GM13977 (cell line): Measurements from ENCODE around the gene FAF2.
"Not testable (repeated sequence)": the region's sequence is repeated elsewhere in the genome, so short reads cannot be mapped to it uniquely, and the experiment has no call there.

Experiments
- DNase-seq: peaks from one replicate; pipeline ENCODE4 v3.0.0; 2012; ENCODE audit warnings: low spot score
- in situ Hi-C: fragments of 300-500 bp; cut with MboI; formaldehyde crosslinking; loops from one replicate; pipeline ENCODE4 v1.12.0; 2022; ENCODE audit warnings: low sequenced_read_pairs, low pct_unique_long_range_greater_than_20kb, mixed read lengths, inconsistent platforms; ENCODE audit not compliant: unreplicated experiment
- TF ChIP-seq, protein P1 (sequence below): IDR thresholded peaks from 2 replicates; pipeline ENCODE4 v1.5.1; 2012; ENCODE audit warnings: mild to moderate bottlenecking, control low read depth; ENCODE audit not compliant: insufficient read depth; ENCODE audit errors: extremely low read depth, missing control alignments

Gene FAF2

DNA sequence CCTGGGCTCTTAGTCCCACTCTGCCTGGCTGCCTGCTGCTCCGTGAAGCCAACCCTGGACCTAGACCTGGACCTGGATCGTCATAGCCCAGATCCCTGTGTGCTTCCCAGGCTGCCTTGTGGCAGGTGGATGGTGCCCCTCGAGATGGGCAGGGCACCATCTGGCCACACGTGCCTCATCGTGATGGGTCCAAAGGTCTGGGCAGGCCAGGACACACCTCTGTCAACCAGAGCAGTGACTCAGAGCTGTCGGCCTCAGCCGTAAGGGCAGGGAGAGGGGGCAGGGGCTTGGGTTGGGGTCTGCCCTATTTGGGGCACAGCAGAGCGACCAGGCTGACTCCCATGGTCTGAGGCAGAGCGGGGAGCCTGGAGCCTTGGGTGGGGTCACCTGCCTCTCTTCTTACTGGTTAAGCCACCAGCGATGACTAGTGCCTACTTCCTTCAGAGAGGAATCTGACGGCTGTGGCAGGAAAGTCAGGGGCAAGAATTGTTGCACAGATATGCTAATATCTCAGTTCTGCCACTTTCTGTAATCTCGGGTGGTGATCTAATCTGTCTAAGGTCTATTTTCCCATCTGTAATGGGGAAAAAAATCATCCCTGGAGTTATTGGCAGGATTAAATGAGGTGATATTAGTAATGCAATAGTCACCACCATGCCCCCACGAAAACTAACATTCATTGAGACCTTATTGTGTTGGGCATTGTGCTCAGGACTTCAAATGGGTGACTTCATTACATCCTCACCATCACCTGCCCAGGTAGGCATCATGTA is 97.7 kb downstream of the FAF2 start:
- in situ Hi-C loops, result no loop called here

DNA sequence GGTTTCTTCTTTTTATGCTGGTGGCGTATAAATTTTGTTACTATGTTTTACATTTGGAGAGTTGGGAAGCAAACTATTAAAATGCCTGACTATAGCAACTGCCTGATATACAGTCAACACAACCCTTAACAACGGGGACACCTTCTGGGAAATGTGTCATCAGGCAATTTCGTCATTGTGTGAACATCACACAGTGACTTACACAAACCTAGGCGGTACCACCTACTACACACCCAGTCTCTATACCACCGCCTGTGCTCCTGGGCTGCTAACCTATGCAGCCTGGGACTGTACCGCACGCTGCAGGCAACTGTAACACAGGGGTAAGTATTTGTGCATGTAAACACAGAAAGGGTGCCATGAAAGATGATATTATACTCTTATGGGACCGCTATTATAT is 99.6 kb downstream of the FAF2 start:
- no peak for DNase-seq
- TF ChIP-seq, protein P1, sequence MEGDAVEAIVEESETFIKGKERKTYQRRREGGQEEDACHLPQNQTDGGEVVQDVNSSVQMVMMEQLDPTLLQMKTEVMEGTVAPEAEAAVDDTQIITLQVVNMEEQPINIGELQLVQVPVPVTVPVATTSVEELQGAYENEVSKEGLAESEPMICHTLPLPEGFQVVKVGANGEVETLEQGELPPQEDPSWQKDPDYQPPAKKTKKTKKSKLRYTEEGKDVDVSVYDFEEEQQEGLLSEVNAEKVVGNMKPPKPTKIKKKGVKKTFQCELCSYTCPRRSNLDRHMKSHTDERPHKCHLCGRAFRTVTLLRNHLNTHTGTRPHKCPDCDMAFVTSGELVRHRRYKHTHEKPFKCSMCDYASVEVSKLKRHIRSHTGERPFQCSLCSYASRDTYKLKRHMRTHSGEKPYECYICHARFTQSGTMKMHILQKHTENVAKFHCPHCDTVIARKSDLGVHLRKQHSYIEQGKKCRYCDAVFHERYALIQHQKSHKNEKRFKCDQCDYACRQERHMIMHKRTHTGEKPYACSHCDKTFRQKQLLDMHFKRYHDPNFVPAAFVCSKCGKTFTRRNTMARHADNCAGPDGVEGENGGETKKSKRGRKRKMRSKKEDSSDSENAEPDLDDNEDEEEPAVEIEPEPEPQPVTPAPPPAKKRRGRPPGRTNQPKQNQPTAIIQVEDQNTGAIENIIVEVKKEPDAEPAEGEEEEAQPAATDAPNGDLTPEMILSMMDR, result no peak
- in situ Hi-C loops, result no loop called here

More for the DNA sequence above, 97.7 kb downstream of the FAF2 start:
- TF ChIP-seq, protein P1, result no peak
- DNase-seq, result no peak

DNA sequence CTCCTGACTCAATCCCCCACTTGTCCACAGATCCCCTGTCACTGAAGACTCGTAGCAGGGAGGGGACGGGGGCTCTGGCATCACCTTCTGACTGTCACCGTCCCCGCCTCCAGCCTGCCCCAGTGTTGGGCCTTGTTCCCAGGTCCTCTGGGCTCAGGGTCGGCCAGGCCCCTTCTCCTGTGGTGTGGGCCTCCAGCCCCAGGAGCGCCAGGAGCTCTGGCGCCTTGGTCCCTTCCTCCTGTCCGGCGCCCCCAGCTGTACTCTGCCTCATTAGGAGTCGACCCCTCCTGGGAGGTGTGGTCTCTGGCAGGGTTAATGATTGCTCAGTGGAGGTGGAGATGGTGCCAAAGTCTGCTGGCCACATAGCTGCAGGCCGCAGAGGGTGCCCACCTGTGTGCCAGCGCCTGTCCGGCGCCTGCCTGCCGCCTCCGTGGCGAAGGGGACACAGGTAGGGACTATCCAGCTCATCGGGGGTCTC is 100.8 kb downstream of the FAF2 start, which contains the start of gene CDHR2:
Gene CDHR2 (plus strand): TSS at position 376 of the 478 bp plus-strand sequence. CDS start 16,011 bp downstream, outside the sequence.
- TF ChIP-seq, protein P1, result no peak
- DNase-seq, result no peak
- in situ Hi-C loops, result no loop called here

DNA sequence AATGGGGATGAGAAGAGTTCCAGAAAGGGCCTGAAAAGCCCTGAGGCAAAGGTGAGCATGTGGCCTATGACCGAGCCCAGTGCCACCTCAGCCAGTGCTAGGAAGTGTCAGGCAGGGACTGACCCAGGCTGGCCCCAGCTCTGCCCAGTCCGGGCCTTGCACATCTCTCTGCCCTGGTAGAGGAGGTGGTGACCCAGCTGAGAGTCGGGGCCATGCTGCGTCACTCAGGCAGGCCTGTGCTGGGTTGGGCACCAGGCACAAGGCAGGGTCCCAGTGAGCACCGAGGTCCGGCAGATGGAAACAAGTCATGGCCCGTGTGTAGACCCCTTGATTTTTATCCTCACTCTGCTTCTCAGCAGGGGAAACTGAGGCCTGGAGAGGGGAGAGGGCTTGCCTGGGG is 101.7 kb downstream of the FAF2 start:
- TF ChIP-seq, protein P1, result no peak
- in situ Hi-C loops, result no loop called here
- no peak for DNase-seq

DNA sequence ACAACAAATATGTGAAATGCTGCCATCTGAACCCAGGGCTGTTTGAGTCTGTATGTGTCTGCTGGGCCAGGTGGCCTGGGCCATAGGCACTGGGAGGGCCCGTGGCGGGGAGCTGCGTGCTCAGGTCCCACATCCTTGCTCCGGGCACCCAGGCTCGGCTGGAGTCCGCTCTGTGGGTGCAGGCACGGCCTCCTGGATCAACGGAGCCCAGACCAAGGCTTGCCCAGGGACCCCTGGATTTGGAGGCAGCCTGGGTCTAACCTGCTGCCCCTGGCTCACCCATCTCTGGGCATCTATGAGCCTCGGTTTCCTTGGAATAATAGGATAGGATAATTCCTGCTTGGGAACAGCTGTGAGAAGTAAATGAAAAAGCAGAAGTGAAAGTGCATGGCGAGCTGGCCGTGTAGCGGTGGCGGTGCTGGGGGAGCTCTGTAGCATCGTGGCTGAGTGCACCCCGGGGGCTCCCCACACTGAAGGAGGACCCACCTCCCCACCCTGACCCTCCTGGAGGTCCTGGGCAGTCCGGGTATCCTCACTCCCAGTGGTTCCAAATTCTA is 102.2 kb downstream of the FAF2 start:
- TF ChIP-seq, protein P1, result no peak
- in situ Hi-C loops, result no loop called here
- DNase-seq, result no peak

DNA sequence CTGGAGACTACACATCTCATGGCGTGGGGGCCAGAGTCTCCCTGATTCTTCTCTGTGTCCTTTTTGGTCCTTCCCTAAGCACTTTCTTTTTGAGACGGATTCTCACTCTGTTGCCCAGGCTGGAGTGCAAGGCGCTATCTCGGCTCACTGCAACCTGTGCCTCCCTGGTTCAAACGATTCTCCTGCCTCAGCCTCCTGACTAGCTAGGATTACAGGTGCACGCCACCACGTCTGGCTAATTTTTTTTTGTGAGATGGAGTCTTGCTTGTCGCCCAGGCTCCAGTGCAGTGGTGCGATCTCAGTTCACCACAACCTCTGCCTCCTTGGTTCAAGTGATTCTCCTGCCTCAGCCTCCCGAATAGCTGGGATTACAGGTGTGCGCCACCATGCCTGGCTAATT is 102.8 kb downstream of the FAF2 start:
- in situ Hi-C loops, DNase-seq: not testable (repeated sequence)

DNA sequence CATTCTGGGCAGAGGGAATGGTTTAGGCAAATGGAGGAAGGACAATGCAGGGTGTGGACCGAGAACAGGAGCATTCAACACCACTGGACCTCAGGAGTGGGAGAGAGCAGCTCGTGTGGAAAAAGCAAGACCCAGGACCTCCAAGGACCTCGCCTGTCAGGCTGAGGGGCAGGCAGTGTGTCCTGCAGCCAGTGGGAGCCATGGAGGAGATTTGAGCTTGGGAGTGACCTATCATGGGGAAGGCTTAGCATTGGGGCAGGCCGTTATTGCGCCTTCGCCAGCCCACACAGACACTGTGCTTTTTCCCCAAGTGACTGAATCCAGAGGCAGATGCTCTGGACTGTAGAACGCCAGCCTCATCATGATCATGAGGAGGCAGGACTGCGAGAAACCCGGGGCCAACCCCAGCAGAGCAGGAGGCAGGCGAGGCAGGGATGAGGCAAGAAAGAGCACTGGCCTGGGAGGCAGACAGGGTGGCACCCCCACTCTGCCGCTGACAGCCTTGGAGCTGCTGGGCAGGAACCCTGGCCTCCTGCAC is 104.2 kb downstream of the FAF2 start:
- no peak for DNase-seq
- TF ChIP-seq, protein P1, result no peak
- in situ Hi-C loops, result no loop called here
